ENCODE results near the gene APIP. TPM values are rescaled to one million over a fixed set of nuclear protein-coding genes. Genes with fewer than 3 reads are reported as not detected.
A peak's percentile ranks its signal among the peaks of the same experiment; 100 is the strongest.

APIP gene
- total RNA-seq, 1 experiment from 2014 or later: 31.3 TPM

GRCh38 chr11:34833602-34834001 is 82.6 kb downstream of the APIP start:
- H3K14ac ChIP-seq (ENCODE audit: insufficient read depth, low read length): no peak overlapping the region
- H4K8ac ChIP-seq (replicated peaks; ENCODE audit: insufficient read length, low read depth, low read length): no peak overlapping the region
- H3K4me1 Mint-ChIP-seq: peaks cover 17 to 23% of the 10 kb centered on the region in 2 experiments
- no peak overlapping the region for H2AFZ ChIP-seq (ENCODE audit: low read length)
- H2BK20ac ChIP-seq (ENCODE audit: low read depth, low read length, poor library complexity, severe bottlenecking): no peak overlapping the region
- H2BK5ac ChIP-seq (ENCODE audit: insufficient read length, low read length): no peak overlapping the region
- no peak overlapping the region for H3K4ac ChIP-seq (ENCODE audit: low read depth, low read length)
- peaks cover 0 to 2% (median 0%) of the 10 kb centered on the region in 3 experiments; a peak in 1 of 7 replicates for H3K36me3 Mint-ChIP-seq (ENCODE audit: insufficient read depth in 1 of 3, low read depth in 3 of 3)
- no peaks in the 10 kb centered on the region for H4K20me1 ChIP-seq (ENCODE audit: control insufficient read depth, insufficient read depth, insufficient read length)
- H3K27me3 ChIP-seq (ENCODE audit: insufficient read depth, low read length): no peaks in the 10 kb centered on the region
- H2AK5ac ChIP-seq (ENCODE audit: insufficient read length, low read length): no peak overlapping the region
- H3K79me1 ChIP-seq (ENCODE audit: insufficient read depth, low read depth, low read length, poor library complexity, severe bottlenecking): no peaks in the 10 kb centered on the region
- no peak overlapping the region for H3K18ac ChIP-seq (ENCODE audit: insufficient read length, low read depth, low read length)
- H3K27ac Mint-ChIP-seq: no peak overlapping the region
- TF ChIP-seq CTCF (conservative IDR thresholded peaks at IDR 0.05): no peak
- H4K91ac ChIP-seq (ENCODE audit: insufficient read length, low read depth, low read length): no peak overlapping the region
- H3K27me3 Mint-ChIP-seq (ENCODE audit: low read depth): no peaks in the 10 kb centered on the region
- H3K4me1 ChIP-seq (ENCODE audit: insufficient read depth, low read length): no peaks in the 10 kb centered on the region
- no peak overlapping the region for H3K23ac ChIP-seq (ENCODE audit: insufficient read length, low read depth, low read length)
- no peak overlapping the region for H2BK120ac ChIP-seq (ENCODE audit: low read depth, low read length, poor library complexity, severe bottlenecking)
- no peaks in the 10 kb centered on the region for H3K23me2 ChIP-seq (ENCODE audit: insufficient read length, low read depth, low read length, poor library complexity, severe bottlenecking)
- no peak overlapping the region for H3T11ph ChIP-seq (ENCODE audit: low read length)
- no peak overlapping the region for H2BK12ac ChIP-seq (ENCODE audit: insufficient read length, low read depth, low read length)
- no peak overlapping the region for H3K4me3 Mint-ChIP-seq
- no peak overlapping the region for H4K5ac ChIP-seq (ENCODE audit: insufficient read length, low read depth, low read length)
- no peak overlapping the region for H3K27ac ChIP-seq (ENCODE audit: insufficient read length, low read depth, low read length)
- no peak overlapping the region for H3K9ac ChIP-seq (ENCODE audit: extremely low read depth, insufficient read length, low read length)
- H3K79me2 ChIP-seq (ENCODE audit: insufficient read depth, low read length): no peaks in the 10 kb centered on the region
- no peaks in the 10 kb centered on the region for H3K9me3 ChIP-seq (ENCODE audit: control insufficient read depth, low read depth, low read length)
- no peak overlapping the region for H3K56ac ChIP-seq (ENCODE audit: insufficient read length, low read depth, low read length)
- no peak for DNase-seq
- H3K4me2 ChIP-seq (ENCODE audit: insufficient read depth, insufficient read length, low read length): no peak overlapping the region
- no peaks in the 10 kb centered on the region for H3K9me3 Mint-ChIP-seq
- no peak overlapping the region for H2BK15ac ChIP-seq (ENCODE audit: low read depth, low read length)

Small RNA genes lying within 50 kb of the gene (microRNA-seq; reads per million reads assigned to microRNA genes)
- 1.5 reads per million, percentile 13 among the genes with 10 or more reads in this experiment for gene MIR1343 (ENCODE audit: borderline microRNAs expressed)

Other genes with a start within 250 kb of the APIP start
- 40.1 and 40.7 TPM in 2 replicates for gene PDHX, start 239 bp upstream of the APIP start, total RNA-seq (2021)
- 5.2 and 6.1 TPM in 2 replicates for gene CD44, start 222.8 kb upstream of the APIP start, total RNA-seq (2021)